ENCODE data around the gene BSND. TPM values are rescaled to one million over a fixed set of nuclear protein-coding genes. Genes with fewer than 3 reads are reported as not detected.

BSND gene
- not detected in 2 replicates for total RNA-seq

GRCh38 chr1:54998677-54999076 is at the start of gene BSND:
BSND (plus strand) TSS chr1:54998933; CDS start chr1:54999187, 254 bp downstream.

GRCh38 chr1:54980528-54981241 is 18.0 kb upstream of the BSND start, which contains the start of gene TMEM61:
TMEM61 (plus strand) TSS chr1:54980628; CDS start chr1:54981066, 438 bp downstream.

GRCh38 chr1:55039342-55040082 is 40.8 kb downstream of the BSND start, which contains the start of gene PCSK9:
PCSK9 (plus strand) TSS chr1:55039548; CDS start chr1:55039838, 290 bp downstream.

Other genes with a start within 250 kb of the BSND start
- gene PARS2, start 234.4 kb upstream of the BSND start, total RNA-seq = 6.6 and 7.6 TPM in 2 replicates
- not detected in 2 replicates for gene TTC22, start 197.6 kb upstream of the BSND start, total RNA-seq
- gene DHCR24, start 111.7 kb upstream of the BSND start, total RNA-seq = 176 and 189 TPM in 2 replicates
- gene TMEM61, start 18.3 kb upstream of the BSND start, total RNA-seq = 1.1 TPM in 1 of 2 replicates, not detected in the other
- gene PCSK9, start 40.6 kb downstream of the BSND start, total RNA-seq = 8.9 and 34.5 TPM in 2 replicates
- 11.2 and 12.3 TPM in 2 replicates for gene USP24, start 216.4 kb downstream of the BSND start, total RNA-seq

Data from pericardium fibroblast (primary cell).